SK-N-SH (cell line): ENCODE results near the gene SLC2A4. TPM values are rescaled to one million over a fixed set of nuclear protein-coding genes. Genes with fewer than 3 reads are reported as not detected.

Experiments
- CTCF ChIA-PET: fragments of 300-600, 350-600 bp; formaldehyde crosslinking; extraction: SDS; loops from one replicate; lab custom pipeline; 2021; lab: Yijun Ruan, JAX
- POLR2A ChIA-PET: fragments of 350-600 bp; sonication (Branson Sonifier 250); formaldehyde crosslinking; extraction: SDS; loops from one replicate; lab custom pipeline; 2020; ENCODE audit warnings: antibody characterized with exemption, inconsistent platforms; lab: Yijun Ruan, JAX
- DNase-seq: peaks from one replicate; pipeline ENCODE4 v3.0.0; 2012
- H2AFZ ChIP-seq: fragments of 200-600 bp; sonication (generic); 2 replicates; pipeline ENCODE4 v1.8.1; 2016; ENCODE audit warnings: antibody characterized with exemption, mild to moderate bottlenecking, low read depth
- H3F3A ChIP-seq: fragments of 200-600 bp; sonication (generic); replicated peaks from 2 replicates; pipeline ENCODE3; 2016; ENCODE audit warnings: antibody characterized with exemption, mild to moderate bottlenecking; ENCODE audit not compliant: insufficient read depth
- H3K27ac ChIP-seq, 2 experiments: fragments of 200-500 bp in 1 of 2; fragments of 200-600 bp in 1 of 2; sonication (Bioruptor generic) in 1 of 2; sonication (generic), shearing (Covaris generic) in 1 of 2; 2 replicates each; pipeline versions ENCODE4 v1.5.1 to v1.6.1; 2014 to 2016; ENCODE audit warnings: low read depth in 2 of 2, inconsistent platforms in 1 of 2, low read length in 1 of 2, mild to moderate bottlenecking in 1 of 2, mixed read lengths in 1 of 2
- H3K27me3 ChIP-seq: fragments of 200-600 bp; sonication (generic), shearing (Covaris generic); 2 replicates; pipeline ENCODE4 v1.6.1; 2016; ENCODE audit warnings: mixed run types; ENCODE audit not compliant: insufficient read depth
- H3K36me3 ChIP-seq, 2 experiments: fragments of 200-500 bp in 1 of 2; fragments of 200-600 bp in 1 of 2; sonication (Bioruptor generic) in 1 of 2; sonication (generic) in 1 of 2; replicated peaks in 1 of 2; 2 replicates each; pipeline versions ENCODE3 to v1.5.1; 2014 to 2016; ENCODE audit warnings: low read length in 1 of 2, mild to moderate bottlenecking in 1 of 2; ENCODE audit not compliant: insufficient read depth in 2 of 2, control insufficient read depth in 1 of 2
- H3K4me1 ChIP-seq, 2 experiments: fragments of 200-500 bp in 1 of 2; fragments of 200-600 bp in 1 of 2; sonication (Bioruptor generic) in 1 of 2; sonication (generic), shearing (Covaris generic) in 1 of 2; 2 replicates each; pipeline versions ENCODE4 v1.5.1 to v1.6.1; 2014 to 2016; ENCODE audit warnings: low read depth in 1 of 2, low read length in 1 of 2, mixed run types in 1 of 2; ENCODE audit not compliant: insufficient read depth in 2 of 2, control insufficient read depth in 1 of 2
- H3K4me2 ChIP-seq: fragments of 200-600 bp; sonication (generic), shearing (Covaris generic); 2 replicates; pipeline ENCODE4 v1.6.1; 2017; ENCODE audit warnings: mixed run types
- H3K4me3 ChIP-seq, 2 experiments: fragments of 200-500 bp in 1 of 2; fragments of 200-600 bp in 1 of 2; sonication (Bioruptor generic) in 1 of 2; sonication (generic), shearing (Covaris generic) in 1 of 2; 2 replicates each; pipeline versions ENCODE4 v1.5.1 to v1.8.1; 2014 to 2016; ENCODE audit warnings: low read depth in 2 of 2, inconsistent platforms in 1 of 2, low read length in 1 of 2, mild to moderate bottlenecking in 1 of 2, mixed read lengths in 1 of 2, moderate library complexity in 1 of 2
- H3K79me2 ChIP-seq: fragments of 200-600 bp; sonication (generic); 2 replicates; pipeline ENCODE4 v1.8.1; 2017; ENCODE audit warnings: mild to moderate bottlenecking; ENCODE audit not compliant: insufficient read depth
- H3K9ac ChIP-seq: fragments of 200-600 bp; sonication (generic); 2 replicates; pipeline ENCODE4 v1.6.1; 2017; ENCODE audit warnings: mixed run types
- H3K9me2 ChIP-seq: fragments of 200-600 bp; sonication (generic); 2 replicates; pipeline ENCODE4 v1.6.1; 2017; ENCODE audit warnings: mixed run types
- H3K9me3 ChIP-seq: fragments of 200-600 bp; sonication (generic); 2 replicates; pipeline ENCODE4 v1.6.1; 2017; ENCODE audit warnings: mixed run types, mild to moderate bottlenecking, moderate library complexity
- H4K20me1 ChIP-seq: fragments of 200-600 bp; sonication (generic); 2 replicates; pipeline ENCODE4 v1.6.1; 2017; ENCODE audit warnings: mild to moderate bottlenecking, mixed run types; ENCODE audit not compliant: insufficient read depth
- CHD2 ChIP-seq: fragments of 150-350 bp; IDR thresholded peaks from 2 replicates; pipeline ENCODE4 v1.6.1; 2018; ENCODE audit warnings: low read length; ENCODE audit not compliant: partially characterized antibody
- ELF1 ChIP-seq: IDR thresholded peaks from 2 replicates; pipeline ENCODE4 v1.4.0; 2012
- EP300 ChIP-seq, 2 experiments: IDR thresholded peaks; 2 replicates each; pipeline versions ENCODE4 v1.4.0 to v1.6.1; 2012; ENCODE audit warnings: borderline replicate concordance in 1 of 2, low read depth in 1 of 2, low read length in 1 of 2
- FOXJ3 ChIP-seq: sonication (generic); formaldehyde crosslinking; IDR thresholded peaks from 2 replicates; pipeline ENCODE4 v1.5.1; 2020; ENCODE audit warnings: mild to moderate bottlenecking, missing genetic modification reagents
- FOXM1 ChIP-seq: IDR thresholded peaks from 2 replicates; pipeline ENCODE4 v1.4.0; 2012; ENCODE audit warnings: low read depth, mild to moderate bottlenecking
- GATA2 ChIP-seq: sonication (generic); formaldehyde crosslinking; IDR thresholded peaks from 2 replicates; pipeline ENCODE4 v1.5.0; 2020; ENCODE audit warnings: mild to moderate bottlenecking, missing genetic modification reagents
- JUND ChIP-seq: IDR thresholded peaks from 2 replicates; pipeline ENCODE4 v1.4.0; 2012
- MEF2A ChIP-seq: IDR thresholded peaks from 2 replicates; pipeline ENCODE4 v1.4.0; 2012; ENCODE audit warnings: low read depth, borderline replicate concordance
- MXI1 ChIP-seq: IDR thresholded peaks from 2 replicates; pipeline ENCODE4 v1.6.1; 2012; ENCODE audit warnings: mild to moderate bottlenecking, low read depth, low read length, improper control_type of control experiment
- NFIC ChIP-seq: IDR thresholded peaks from 2 replicates; pipeline ENCODE4 v1.4.0; 2012; ENCODE audit warnings: borderline replicate concordance
- NRF1 ChIP-seq: IDR thresholded peaks from 2 replicates; pipeline ENCODE4 v1.6.1; 2012; ENCODE audit warnings: low read depth, mild to moderate bottlenecking, low read length
- POLR2AphosphoS5 ChIP-seq: IDR thresholded peaks from 2 replicates; pipeline ENCODE4 v1.6.1; 2012; ENCODE audit warnings: low read depth, low read length
- RAD21 ChIP-seq: IDR thresholded peaks from 2 replicates; pipeline ENCODE4 v1.6.1; 2012; ENCODE audit warnings: mild to moderate bottlenecking, low read length
- RCOR1 ChIP-seq: fragments of 150-350 bp; IDR thresholded peaks from 2 replicates; pipeline ENCODE4 v1.6.1; 2017; ENCODE audit warnings: antibody characterized with exemption, low read length
- RFX5 ChIP-seq: IDR thresholded peaks from 2 replicates; pipeline ENCODE4 v1.6.1; 2012; ENCODE audit warnings: mild to moderate bottlenecking, improper control_type of control experiment, low read length
- TAF1 ChIP-seq: IDR thresholded peaks from 2 replicates; pipeline ENCODE4 v1.6.1; 2012; ENCODE audit warnings: low read depth, mild to moderate bottlenecking, low read length, moderate library complexity, borderline replicate concordance
- TCF12 ChIP-seq: IDR thresholded peaks from 2 replicates; pipeline ENCODE4 v1.4.0; 2012
- YY1 ChIP-seq: IDR thresholded peaks from 2 replicates; pipeline ENCODE4 v1.4.0; 2012; ENCODE audit warnings: low read depth, mild to moderate bottlenecking
- WGBS: methylation state at CpG from one replicate; pipeline ENCODE4 v1.1.6; 2017; ENCODE audit warnings: low lambda C conversion rate; 5-methylcytosine and 5-hydroxymethylcytosine counted together
- polyA plus RNA-seq, 3 experiments: library from polyadenylated mRNA; depleted of rRNA; stranded (reverse); fragments of >200 nt; gene quantifications; 2 replicates each; pipeline ENCODE4 v1.2.3, GENCODE V29; 2012
- TF ChIP-seq, protein P1 (sequence below): fragments of 150-350 bp; IDR thresholded peaks from 2 replicates; pipeline ENCODE4 v1.6.1; 2016; ENCODE audit warnings: mild to moderate bottlenecking, low read depth, low read length
- TF ChIP-seq, protein P2 (sequence below): IDR thresholded peaks from 2 replicates; pipeline ENCODE4 v1.4.0; 2012; ENCODE audit warnings: low read depth
- TF ChIP-seq, protein P3 (sequence below): IDR thresholded peaks from 2 replicates; pipeline ENCODE4 v1.4.0; 2012; ENCODE audit warnings: low read depth, borderline replicate concordance
- TF ChIP-seq, protein P4 (sequence below): fragments of 150-350 bp; IDR thresholded peaks from 2 replicates; pipeline ENCODE4 v1.6.1; 2017; ENCODE audit warnings: antibody characterized with exemption, low read length, low read depth, borderline replicate concordance
- TF ChIP-seq, protein P5 (sequence below): IDR thresholded peaks from 2 replicates; pipeline ENCODE4 v1.4.0; 2012; ENCODE audit warnings: low read depth, borderline replicate concordance

SLC2A4 gene
- polyA plus RNA-seq, 1 of the 3 experiments (the other 2 are of a cell fraction) = 0.44 TPM

DNA sequence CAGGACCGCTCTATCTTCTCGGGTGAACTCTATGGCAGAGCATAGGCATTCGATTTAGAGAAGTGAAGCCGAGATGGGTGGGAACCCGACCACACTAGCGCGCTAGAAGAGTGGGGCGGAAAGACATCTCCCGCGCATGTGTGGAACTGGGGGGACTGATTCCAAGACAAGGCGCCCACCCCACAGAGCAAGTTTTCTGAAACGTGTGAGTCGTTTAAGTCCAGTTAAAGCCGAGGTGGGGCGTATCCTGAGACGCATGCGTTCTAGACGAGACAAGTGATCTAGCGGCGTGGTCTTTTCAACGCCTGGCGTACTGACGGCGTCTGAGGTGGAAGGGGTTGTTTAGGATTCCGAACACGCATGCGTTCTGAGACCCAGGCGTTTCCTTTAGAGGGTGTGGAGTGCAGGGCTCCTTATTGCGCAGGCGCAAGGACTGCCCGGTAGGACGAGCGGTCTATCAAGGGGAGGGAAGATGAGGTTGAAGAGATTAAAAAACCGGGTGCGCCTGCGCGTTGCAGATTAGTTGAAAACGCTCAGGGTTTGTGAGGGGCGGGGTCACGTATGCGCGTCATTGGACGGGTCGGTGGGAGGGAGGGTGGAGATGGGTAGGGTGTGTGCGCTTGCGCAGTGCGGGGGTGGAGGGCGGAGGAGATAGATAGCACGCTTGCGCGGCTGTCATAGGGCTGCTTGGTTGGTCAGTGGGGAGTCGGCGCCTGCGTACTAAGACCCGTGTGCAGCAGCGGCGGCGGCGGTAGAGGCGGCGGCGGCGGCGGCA lies 25.6 kb downstream of the SLC2A4 start, which contains the start of gene EIF5A (continued):
- TF ChIP-seq, protein P1, sequence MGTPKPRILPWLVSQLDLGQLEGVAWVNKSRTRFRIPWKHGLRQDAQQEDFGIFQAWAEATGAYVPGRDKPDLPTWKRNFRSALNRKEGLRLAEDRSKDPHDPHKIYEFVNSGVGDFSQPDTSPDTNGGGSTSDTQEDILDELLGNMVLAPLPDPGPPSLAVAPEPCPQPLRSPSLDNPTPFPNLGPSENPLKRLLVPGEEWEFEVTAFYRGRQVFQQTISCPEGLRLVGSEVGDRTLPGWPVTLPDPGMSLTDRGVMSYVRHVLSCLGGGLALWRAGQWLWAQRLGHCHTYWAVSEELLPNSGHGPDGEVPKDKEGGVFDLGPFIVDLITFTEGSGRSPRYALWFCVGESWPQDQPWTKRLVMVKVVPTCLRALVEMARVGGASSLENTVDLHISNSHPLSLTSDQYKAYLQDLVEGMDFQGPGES = no peak
- TF ChIP-seq JUND (no peak), TCF12 (no peak), TAF1 (peak; percentile 84), POLR2AphosphoS5 (peak; percentile 84), GATA2 (CRISPR knock-in tag) (no peak), NFIC (no peak)
- TF ChIP-seq, protein P2, sequence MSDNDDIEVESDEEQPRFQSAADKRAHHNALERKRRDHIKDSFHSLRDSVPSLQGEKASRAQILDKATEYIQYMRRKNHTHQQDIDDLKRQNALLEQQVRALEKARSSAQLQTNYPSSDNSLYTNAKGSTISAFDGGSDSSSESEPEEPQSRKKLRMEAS = peak; percentile 86
- TF ChIP-seq, protein P3, sequence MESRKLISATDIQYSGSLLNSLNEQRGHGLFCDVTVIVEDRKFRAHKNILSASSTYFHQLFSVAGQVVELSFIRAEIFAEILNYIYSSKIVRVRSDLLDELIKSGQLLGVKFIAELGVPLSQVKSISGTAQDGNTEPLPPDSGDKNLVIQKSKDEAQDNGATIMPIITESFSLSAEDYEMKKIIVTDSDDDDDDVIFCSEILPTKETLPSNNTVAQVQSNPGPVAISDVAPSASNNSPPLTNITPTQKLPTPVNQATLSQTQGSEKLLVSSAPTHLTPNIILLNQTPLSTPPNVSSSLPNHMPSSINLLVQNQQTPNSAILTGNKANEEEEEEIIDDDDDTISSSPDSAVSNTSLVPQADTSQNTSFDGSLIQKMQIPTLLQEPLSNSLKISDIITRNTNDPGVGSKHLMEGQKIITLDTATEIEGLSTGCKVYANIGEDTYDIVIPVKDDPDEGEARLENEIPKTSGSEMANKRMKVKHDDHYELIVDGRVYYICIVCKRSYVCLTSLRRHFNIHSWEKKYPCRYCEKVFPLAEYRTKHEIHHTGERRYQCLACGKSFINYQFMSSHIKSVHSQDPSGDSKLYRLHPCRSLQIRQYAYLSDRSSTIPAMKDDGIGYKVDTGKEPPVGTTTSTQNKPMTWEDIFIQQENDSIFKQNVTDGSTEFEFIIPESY = no peak

DNA sequence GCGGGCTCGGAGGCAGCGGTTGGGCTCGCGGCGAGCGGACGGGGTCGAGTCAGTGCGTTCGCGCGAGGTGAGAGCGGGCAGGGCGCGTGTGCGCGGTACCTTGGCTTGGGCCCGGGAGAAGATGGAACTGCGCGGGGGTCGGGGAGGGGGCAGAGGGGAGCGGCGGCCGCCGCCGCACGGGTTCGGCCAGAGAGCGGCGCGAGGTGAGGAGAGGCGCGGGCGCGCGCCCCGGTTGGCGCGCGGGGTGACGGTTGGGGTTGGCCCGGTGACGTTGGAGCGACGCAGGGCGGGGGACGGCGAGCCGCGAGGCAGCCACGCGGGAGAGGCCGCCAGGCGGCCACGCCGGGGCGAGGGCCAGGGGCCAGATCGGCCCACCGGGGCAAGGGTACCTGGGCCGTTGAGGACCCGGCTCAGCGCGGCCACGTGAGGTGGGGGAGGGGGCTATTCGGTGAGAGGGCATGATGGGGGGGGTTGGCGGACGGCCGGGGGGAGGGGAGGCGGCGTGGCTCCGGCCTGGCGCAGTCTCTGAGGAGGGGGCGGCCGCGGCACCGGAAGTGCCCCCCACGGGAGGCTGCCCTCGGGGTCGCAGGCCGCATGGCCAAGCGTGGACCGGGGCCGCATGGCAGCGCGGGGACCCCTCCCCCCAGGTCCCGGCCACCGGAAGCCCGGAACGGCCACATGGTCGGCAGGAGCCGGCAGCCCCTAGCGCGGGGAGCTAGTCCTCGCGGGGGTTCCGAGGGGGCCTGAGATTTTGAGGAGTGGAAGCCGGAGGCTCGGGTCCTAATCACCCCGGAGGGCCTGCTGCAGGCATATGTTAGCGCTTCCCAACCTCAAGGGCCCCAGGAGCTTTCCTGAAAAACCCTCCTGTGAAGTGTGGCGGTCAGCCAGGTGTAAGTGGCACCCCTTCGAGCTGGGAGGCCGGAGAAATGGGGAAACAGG lies 26.4 kb downstream of the SLC2A4 start:
- Histone ChIP-seq H4K20me1 (peaks cover 46% of the 10 kb centered on the region), H3K9ac (peak overlapping the region; percentile 93), H3K27me3 (no peaks in the 10 kb centered on the region), H3K4me2 (peak overlapping the region; percentile 90), H3K36me3 (peaks cover 32 to 36% of the 10 kb centered on the region in 2 experiments), H3K9me2 (no peaks in the 10 kb centered on the region), H3F3A (peaks cover 50% of the 10 kb centered on the region), H2AFZ (no peak overlapping the region), H3K4me1 (peaks cover 17 to 25% of the 10 kb centered on the region in 2 experiments), H3K79me2 (peaks cover 52% of the 10 kb centered on the region), H3K27ac (peak overlapping the region; percentile 83 to 91), H3K4me3 (peak overlapping the region; percentile 76 to 79), H3K9me3 (no peaks in the 10 kb centered on the region)
- POLR2A ChIA-PET = no interaction called here
- peak; percentile 68 for DNase-seq
- WGBS = 2% methylated on average over 27 of the region's 104 CpGs
- CTCF ChIA-PET = interaction anchor here (0.9 to 2.6 kb wide), 4 partner anchors 12 to 94 kb away, joined by 3 to 7 read pairs (median 6); partner anchors contain the start of gene SLC2A4
- TF ChIP-seq RAD21 (no peak), MXI1 (peak; percentile 93), FOXJ3 (CRISPR knock-in tag) (no peak), CHD2 (peak; percentile 51), ELF1 (no peak), RFX5 (no peak), NRF1 (no peak), RCOR1 (no peak), EP300 (IDR thresholded peaks at IDR 0.05; ENCODE audit: borderline replicate concordance in 1 of 2, low read depth in 1 of 2, low read length in 1 of 2) (no peak), YY1 (no peak), GATA2 (CRISPR knock-in tag) (no peak), MEF2A (no peak), FOXM1 (no peak)
- TF ChIP-seq, protein P3 = no peak
- TF ChIP-seq, protein P4, sequence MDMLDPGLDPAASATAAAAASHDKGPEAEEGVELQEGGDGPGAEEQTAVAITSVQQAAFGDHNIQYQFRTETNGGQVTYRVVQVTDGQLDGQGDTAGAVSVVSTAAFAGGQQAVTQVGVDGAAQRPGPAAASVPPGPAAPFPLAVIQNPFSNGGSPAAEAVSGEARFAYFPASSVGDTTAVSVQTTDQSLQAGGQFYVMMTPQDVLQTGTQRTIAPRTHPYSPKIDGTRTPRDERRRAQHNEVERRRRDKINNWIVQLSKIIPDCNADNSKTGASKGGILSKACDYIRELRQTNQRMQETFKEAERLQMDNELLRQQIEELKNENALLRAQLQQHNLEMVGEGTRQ = no peak
- TF ChIP-seq, protein P5, sequence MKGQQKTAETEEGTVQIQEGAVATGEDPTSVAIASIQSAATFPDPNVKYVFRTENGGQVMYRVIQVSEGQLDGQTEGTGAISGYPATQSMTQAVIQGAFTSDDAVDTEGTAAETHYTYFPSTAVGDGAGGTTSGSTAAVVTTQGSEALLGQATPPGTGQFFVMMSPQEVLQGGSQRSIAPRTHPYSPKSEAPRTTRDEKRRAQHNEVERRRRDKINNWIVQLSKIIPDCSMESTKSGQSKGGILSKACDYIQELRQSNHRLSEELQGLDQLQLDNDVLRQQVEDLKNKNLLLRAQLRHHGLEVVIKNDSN = no peak
